Activated T-helper 1 cell treated with Interleukin-2 at 50 U/mL for 16 hours (primary cell): ENCODE results near the gene GNA15.
A peak's percentile ranks its signal among the peaks of the same experiment; 100 is the strongest.

Experiments
- DNase-seq: peaks from one replicate; pipeline ENCODE4 v3.0.0-alpha.2; 2020; ENCODE audit warnings: low read depth

The GNA15 gene

DNA sequence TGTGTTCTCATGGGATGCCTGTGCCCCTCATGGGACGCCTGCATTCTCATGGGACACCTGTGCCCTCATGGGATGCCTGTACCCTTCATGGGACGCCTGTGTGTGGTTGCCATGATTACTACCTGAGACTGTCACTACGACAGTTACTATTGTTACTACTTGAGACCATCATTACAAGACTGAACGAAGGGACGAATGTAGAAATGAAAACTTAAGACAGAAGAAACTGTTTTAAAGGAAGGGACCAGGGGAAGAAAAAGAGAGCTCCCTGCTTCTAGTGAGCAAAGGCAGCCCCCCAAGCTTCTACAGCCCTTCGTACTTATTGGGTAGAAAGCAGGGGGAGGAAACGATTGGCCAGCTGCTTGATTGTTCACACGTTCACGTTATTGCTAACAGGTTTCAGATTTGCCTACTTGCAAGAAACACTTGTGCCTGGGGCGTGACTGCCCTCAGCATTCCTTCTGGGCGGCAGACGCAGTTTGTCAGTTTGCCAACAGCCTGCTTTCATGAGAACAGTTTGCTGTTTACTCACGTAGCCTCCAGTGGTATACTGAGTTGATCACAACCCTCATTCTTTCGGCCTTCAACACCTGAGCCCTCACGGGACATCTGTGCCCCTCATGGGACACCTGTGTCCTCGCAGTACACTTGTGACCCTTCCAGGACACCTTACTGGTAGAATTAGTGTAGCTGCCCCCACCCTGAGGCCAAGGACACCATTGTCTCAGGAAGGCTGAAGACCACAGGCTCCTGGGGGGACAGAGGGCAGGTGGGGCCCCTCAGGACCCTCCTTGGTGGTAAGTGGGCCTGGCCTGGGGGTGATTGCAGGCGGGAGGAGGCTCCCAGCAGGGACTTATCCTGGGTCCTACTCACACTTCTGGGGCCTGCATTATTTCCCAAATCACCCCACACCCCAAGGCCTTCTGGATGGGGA lies 40.2 kb downstream of the GNA15 start:
- no peak for DNase-seq

DNA sequence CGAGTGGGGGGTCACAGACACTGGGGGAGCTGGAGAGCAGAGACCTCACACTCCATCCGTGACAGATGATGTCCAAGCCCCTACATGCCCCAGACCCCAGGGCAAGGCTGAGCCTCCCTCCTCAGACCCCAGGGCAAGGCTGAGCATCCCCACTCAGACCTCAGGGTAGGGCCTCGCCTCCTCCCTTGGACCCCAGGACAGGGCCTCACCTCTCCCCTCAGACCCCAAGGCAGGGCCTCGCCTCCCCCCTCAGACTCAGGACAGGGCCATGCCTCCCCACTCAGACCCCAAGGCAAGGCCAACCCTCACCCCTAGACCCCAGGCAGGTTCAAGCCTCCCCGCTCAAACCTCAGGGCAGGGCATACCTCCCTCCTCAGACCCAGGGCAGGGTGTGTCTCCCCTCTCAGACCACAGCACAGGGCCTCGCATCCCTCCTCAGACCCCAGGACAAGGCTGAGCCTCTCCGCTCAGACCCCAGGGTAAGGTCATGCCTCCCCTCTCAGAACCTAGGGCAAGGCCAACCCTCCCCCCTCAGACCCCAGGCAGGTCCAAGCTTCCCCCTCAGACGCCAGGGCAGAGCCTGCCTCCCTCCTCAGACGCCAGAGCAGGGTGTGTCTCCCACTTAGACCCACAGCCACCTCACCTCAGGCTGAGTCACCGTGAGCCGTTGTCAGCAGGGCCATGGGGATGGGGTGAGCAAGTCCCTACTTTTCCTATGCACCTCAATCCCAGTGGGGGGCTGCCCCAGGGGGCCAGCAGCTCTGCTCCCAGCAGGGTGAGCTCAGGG lies 41.1 kb downstream of the GNA15 start:
- DNase-seq = peak; percentile 69

DNA sequence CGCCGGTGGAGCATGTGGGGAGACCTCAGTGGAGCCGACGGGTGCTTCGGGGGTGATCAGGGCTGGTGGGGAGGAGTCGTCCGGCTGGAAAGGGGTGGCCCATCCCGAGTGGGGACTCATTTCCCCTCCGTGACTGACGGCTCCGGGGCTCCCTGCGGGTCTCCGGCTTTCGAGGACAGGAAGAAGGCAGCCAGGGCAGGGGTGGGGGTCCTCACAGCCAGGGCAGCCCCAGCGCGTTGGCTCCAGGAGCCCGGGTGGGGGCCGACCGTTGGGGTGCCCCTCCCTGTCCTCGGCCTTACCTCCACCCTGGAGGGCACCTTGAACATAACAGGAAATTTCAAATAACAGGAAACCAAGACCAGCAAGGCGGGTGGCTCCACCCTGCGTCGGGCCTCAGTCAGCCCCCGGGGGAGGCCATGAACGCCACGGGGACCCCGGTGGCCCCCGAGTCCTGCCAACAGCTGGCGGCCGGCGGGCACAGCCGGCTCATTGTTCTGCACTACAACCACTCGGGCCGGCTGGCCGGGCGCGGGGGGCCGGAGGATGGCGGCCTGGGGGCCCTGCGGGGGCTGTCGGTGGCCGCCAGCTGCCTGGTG lies 42.6 kb downstream of the GNA15 start, which contains the start of gene S1PR4:
Gene S1PR4 (plus strand): TSS at position 393 of the 596 bp plus-strand sequence. CDS start 24 bp downstream, at position 417.
- DNase-seq = peak; percentile 68

DNA sequence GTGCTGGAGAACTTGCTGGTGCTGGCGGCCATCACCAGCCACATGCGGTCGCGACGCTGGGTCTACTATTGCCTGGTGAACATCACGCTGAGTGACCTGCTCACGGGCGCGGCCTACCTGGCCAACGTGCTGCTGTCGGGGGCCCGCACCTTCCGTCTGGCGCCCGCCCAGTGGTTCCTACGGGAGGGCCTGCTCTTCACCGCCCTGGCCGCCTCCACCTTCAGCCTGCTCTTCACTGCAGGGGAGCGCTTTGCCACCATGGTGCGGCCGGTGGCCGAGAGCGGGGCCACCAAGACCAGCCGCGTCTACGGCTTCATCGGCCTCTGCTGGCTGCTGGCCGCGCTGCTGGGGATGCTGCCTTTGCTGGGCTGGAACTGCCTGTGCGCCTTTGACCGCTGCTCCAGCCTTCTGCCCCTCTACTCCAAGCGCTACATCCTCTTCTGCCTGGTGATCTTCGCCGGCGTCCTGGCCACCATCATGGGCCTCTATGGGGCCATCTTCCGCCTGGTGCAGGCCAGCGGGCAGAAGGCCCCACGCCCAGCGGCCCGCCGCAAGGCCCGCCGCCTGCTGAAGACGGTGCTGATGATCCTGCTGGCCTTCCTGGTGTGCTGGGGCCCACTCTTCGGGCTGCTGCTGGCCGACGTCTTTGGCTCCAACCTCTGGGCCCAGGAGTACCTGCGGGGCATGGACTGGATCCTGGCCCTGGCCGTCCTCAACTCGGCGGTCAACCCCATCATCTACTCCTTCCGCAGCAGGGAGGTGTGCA lies 43.3 kb downstream of the GNA15 start:
- DNase-seq = no peak

DNA sequence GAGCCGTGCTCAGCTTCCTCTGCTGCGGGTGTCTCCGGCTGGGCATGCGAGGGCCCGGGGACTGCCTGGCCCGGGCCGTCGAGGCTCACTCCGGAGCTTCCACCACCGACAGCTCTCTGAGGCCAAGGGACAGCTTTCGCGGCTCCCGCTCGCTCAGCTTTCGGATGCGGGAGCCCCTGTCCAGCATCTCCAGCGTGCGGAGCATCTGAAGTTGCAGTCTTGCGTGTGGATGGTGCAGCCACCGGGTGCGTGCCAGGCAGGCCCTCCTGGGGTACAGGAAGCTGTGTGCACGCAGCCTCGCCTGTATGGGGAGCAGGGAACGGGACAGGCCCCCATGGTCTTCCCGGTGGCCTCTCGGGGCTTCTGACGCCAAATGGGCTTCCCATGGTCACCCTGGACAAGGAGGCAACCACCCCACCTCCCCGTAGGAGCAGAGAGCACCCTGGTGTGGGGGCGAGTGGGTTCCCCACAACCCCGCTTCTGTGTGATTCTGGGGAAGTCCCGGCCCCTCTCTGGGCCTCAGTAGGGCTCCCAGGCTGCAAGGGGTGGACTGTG lies 44.0 kb downstream of the GNA15 start:
- DNase-seq = no peak

DNA sequence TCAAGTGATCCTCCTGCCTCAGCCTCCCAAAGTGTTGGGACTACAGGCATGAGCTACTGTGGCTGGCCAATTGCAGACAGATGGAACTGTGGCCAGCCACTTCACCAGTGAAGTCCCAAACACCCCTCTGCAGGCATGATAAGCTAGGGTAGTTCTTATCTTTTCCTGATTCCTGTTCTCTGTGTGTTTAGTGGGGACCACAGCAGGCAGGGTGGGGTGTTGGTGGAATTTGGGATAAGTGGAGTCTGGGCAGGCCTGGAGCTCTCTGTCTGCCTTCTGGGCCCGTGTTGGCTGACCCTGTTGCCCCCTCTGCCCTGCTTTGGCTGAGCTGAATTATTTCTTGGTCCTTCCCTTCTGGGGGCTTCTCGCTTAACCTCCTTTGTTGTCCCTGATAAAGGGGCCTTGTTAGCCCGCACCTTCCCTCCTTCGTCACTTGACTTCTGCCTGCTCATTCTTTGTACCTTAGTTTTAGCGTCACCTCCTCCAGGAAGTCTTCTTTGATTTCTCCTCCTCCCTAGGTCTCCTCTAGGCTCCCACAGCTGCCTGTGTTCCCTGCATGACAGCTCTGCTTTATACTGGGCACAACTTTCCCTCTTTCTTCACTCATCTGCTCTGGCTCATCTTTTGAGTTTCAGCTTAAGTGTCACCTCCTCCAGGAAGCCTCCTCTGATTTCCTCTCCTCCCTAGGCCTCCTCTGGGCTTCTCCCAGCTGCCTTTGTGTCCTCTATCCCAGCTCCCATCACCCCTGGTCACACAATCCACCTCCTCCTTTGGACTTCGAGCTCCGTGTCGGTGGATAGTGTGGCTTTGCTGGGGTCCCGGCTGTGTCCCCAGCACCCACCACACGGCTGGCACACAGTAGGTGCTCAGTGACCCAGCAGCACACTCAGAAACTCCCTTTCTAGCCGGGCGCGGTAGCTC lies 48.1 kb downstream of the GNA15 start:
- DNase-seq = no peak

DNA sequence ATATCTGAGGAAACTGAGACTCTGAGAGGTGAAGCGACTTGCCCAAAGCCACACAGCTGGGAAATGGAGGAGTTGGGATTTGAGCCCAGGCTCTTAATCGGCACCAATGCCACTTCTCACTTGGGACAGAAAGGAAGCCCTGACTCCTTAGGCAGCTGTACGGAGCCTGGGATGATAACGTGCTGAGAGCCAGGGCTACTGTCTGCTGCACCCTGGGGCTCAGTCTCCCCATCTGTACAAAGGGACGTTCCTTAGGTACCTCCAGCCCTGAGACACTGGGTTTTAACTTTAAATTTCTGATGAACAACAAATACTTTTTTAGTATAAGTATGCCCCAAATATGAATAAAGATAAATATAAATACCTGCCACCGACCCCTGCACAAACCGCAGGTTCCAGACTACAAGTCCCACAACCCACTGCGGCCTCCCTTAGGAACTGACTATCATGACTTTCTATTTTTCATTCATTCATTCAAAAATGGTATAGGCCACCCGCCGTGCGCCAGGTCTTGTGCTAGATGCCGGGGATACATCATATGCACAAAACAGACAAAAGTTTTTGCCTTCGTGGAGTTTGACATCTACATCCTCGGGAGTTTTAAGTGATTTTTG lies 49.1 kb downstream of the GNA15 start:
- DNase-seq = peak; percentile 47

DNA sequence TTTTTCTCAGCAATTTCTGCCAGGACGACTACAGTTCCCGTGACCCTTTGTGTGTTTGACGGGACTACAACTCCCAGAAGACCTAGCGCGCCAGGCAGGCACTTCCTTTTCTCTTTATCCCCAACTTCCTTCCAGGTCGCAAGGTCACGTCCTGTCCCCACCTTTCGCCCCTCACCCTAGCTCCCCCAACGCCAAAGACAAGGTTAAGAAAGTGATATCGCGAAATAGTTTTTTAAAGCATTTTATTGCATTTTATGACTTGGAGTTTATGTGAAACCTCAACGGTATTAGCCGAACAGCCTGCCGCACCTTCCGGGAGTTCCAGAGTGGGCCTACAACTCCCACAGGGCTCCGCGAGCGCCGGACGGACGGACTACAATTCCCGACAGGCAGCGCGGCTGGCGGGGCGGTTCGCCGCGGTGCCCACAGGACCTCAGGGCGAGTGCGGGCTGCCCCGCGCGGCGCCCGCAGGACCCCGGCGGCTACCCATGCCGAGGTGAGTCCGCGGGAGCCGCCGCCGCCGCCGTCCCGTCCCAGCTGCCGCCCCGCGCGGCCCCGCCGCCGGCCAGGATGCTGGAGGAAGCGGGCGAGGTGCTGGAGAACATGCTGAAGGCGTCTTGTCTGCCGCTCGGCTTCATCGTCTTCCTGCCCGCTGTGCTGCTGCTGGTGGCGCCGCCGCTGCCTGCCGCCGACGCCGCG lies 49.8 kb downstream of the GNA15 start, which contains the start of gene NCLN:
Gene NCLN (plus strand): TSS at position 470 of the 699 bp plus-strand sequence. CDS start 101 bp downstream, at position 571.
- peak; percentile 91 for DNase-seq

DNA sequence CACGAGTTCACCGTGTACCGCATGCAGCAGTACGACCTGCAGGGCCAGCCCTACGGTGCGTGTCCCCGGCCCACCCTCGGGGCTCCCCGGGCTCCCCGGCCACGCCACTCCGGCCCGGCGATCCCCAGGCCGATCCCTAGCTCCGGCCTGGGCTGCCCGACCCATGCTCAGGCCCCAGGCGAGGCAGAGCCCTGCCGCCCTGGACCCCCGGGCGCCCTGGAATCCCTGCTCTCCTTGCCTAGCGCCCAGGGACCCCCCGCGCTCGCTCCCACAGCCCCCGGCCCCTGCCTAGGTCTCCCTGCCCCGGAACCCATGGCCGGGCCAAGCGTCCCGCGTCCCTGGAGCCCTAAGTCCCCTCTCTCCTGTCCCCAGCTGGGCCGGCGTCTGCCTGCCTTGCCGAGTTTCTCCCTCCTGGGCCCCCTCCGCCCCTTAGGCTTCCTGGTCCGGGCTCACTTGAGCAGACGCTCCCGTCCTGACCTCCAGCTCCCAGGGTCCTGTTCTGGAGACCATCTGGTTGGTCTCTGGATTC lies 50.4 kb downstream of the GNA15 start:
- DNase-seq = no peak

DNA sequence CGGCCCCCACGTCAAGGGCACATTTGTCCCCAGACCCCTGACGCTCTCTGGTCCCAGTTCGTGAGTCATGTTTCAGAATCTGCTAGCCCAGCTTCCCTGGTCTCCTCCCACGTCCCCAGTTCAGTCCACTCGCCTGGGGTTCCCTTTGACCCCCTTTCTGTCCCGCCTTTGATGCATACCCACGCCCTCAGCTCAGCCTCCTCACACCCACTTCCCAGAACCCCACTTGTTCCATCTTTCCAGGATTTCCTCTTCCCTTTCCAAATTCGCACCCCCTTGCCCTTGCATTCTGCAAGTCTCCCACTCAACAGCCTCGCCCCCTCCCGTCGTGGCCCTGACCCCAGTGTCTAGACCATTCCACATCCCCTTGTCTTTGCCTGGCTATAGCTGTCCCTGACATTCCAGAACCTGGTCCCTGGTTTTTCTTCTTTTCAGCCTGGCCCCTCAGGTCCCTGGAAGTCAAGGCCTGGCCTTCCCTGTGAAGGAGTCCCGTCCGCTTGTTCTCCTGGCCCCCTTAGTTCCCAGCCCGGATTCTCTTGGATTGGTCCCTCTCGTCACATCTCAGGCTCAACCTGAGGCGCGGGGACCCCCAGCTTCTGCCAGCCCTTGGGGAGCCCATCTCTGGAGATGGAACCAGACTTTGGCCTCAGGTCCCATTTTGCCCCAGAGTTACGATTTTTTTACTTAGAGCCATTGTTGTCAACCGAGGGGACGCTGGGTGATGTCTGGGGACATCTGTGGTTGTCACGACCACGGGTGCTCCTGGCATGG lies 51.2 kb downstream of the GNA15 start:
- no peak for DNase-seq

DNA sequence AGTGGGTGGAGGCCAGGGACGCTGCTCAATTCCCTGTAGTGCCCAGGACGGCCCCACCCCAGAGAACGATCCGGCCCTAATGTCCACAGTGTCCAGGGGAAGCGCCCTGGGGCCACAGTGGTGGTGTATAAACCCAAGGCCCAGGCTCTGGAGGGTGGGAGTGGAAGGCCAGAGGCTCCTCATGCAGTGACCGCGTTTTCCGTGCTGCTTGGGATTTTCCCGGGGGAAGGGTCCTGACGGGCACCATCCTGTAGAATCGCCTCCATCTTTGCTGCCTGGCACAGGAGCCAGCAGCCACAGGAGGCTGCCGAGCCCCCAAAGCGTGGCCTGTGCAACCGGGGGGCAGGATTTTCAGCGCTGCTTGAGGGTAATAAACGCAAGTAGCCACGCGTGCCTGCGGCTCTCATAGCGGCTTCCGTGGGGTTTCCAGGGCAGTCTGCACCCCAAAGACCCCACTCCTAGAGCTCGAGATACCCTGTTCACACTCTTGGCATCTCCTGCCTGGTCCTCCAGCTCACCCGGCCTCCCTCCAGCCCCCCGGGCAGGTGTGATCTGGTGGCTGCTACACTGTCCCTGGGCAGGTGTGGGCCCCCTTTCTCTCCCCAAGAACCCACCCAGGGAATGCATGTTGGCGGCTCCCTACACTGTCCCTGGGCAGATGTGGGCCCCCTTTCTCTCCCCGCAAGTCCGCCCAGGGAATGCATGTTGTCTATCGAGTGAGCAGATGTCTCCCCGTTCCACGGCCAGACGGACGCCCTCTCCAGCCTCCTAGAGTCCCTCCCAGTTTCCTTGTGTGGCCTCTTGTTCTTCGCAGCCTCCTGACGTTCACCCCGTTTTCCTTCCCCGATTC lies 52.1 kb downstream of the GNA15 start:
- no peak for DNase-seq

DNA sequence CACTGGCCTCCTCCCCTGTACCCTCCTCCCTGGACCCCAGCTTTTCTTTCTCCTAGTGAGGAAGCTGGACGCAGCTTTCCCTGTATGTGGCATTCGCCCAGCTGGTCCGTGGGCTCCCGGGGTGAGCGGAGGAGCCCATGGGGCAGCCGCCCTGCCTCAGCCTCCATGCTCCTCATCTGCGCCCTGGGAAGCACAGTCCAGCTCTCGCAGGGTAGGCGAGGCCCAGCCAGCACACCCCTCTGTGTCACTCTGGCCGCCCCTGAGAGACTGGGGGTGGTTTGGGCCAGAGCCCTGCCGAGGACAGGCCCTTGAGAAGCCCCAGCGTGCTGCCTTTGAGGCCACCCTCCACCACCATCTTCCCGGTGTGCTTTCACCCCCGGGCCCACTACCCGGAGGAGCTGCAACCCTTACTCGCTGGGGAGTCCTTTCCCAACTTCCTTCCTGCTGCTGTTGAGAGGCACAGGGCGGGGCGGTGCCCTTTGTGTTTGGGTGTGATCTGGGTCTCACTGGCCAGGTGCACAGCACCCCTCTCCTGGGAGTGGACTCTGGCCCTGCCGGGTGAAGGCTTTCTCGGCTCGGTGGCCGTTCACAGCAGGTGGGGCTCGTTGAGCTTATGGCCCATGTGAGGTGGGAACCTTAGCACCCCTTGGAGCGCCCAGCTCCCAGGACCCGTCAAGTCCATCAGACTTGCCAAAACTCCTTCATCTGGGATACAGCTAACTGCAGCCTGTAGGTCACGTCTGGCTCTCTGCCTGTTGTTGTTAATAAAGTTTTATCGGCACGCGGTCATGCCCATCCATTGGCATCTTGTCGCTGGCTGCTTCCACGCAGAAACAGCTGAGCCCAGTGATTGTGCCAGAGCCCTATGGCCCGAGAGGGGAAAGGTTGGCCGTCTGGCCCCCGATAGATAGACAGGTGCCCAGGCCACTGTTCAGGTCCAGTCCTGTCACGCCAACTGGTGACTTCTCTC lies 53.1 kb downstream of the GNA15 start:
- DNase-seq = no peak

DNA sequence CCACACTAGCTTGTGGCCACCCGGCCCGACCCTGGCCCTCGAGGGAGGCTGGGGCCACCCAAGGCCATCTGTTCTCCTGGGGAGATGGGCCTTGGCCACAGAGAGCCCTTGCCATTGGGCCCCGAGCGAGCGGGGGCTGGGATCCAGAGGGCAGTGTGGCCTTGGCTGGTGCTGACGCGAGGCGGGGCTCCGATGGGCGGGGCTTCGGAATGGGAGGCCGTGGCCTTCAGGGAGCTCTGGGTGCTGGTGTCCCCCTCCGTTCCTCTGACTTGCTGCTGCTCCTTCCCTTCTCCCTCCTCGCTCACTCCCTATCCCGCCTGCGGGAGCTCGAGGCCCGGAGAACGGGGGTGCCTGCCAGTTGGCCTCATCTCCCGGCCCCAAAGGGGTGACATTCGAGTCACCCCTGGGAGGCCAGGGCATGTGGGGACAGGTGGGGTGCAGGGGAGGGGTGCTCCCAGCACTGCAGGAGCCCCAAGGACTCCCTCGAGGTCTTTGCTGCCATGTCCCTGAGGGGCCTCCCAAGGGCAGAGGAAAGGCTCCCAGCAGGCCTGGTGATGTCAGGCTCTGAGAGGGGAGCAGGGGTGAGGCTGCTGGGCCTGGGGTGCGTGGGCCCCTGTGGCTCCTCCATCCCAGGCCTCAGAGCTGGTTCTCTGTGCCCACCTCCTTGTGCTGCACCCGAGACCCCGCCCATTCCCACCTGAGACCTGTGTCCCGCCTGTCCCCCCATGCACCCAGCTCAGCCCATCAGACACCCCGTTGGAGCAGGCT lies 54.1 kb downstream of the GNA15 start:
- no peak for DNase-seq

DNA sequence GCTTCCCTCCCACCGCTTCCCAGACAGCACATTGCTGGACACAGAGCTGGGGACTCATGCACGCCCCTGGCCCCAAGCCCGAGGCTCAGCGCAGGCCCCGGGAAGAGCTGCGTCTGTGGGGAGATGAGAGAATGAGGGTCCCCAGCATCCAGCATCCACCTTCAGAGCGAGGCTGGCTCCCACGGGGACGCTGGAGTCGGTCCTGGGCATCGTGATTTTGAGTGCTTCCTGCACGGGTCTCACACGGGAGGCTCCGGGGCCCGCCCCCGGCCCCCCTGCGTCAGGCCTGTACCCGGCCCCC lies 54.6 kb downstream of the GNA15 start:
- DNase-seq = no peak
